Measurements from ENCODE around the gene TOP2A.
A peak's percentile ranks its signal among the peaks of the same experiment; 100 is the strongest.

The TOP2A gene

DNA sequence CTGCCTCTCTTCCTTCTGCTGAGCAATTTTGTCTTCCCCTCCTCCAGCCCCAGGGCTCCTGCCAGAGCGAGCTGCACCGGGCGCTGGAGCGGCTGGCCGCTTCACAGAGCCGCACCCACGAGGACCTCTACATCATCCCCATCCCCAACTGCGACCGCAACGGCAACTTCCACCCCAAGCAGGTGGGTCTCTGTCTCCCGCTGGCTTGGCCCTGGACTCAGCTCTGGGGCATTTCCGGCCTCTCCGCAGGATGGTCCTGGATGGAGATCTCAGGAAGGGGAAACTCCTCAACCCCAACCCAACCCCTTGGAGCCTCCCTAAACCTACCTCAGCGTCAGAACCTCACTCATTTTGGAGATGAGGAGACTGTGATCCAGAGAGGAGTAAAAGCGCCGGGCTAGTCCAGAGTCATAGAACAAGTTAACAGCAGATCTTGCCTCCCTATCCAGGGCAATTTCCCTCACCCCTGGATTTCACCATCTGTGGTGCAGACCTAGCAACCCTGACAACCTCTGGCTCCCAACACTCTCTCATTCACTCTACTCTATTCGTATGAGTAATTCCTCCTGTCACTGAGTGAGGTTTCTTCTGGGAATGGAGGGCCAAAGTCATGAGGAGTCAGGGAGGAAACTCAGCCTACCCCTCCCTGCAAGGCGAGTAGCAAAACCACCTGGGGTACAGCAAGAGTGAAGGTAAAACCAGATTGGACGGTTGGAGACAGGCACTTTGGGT lies 36.4 kb upstream of the TOP2A start:
- no peak for DNase-seq

DNA sequence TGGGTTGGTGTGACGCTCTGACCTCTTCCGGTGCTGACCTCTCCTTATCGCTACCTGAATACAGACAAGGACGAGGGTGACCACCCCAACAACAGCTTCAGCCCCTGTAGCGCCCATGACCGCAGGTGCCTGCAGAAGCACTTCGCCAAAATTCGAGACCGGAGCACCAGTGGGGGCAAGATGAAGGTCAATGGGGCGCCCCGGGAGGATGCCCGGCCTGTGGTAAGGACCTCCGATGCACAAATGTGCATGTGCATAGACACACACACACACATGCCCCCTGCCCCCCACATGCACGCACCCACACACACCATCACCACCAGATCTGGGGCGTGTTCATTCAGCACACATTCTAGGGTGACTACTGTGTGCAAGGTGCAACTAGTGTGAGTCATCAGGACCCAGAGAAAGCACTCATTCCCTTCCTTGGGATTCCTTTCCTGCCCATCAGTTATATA lies 35.3 kb upstream of the TOP2A start:
- no peak for DNase-seq

DNA sequence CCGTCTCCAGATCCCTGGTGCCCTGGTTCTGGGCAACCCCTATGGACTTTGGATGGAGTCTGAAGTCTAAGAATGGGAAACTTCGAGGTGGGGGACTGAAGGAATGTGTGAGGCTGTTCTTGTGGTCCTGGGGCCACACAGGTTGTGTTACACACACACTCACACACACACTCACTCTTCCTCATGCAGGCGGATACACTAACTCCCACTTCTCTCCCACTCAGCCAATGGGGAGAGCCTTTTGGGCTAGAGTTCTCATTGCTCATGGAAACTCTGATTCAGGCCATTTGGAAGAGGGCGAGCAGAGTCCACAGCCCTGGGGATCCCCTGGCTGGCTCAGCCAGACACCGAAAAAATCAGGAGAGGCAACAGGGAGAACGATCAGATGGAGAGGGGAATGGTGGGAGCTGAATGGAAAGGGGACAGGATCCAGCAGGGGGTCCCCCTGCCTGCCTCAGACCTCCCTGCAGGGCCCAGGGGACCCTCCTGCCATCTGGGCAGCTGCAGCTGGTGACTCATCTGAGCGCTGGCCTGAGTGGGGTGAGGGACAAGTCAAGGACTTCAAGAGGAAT lies 34.6 kb upstream of the TOP2A start:
- DNase-seq, result no peak

DNA sequence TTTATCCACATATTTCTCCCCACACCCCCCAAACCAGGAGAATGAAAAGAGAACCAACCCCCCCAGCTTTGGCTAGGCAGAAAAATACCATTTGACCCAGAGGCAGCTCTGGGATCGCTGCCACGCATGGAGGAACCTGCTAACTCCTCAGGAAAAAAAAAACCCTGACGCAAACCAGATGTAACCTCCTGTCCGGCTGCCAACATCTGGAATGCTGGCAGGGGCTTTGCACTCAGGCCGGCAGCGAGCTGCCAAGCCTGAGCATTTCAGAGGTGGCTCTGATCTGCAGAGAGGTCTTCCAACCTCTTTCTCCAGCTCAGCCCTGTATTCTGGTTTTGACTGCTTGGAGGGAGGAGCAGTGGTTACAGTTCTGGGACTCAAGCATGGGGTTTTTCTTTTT lies 33.7 kb upstream of the TOP2A start:
- DNase-seq, result no peak

DNA sequence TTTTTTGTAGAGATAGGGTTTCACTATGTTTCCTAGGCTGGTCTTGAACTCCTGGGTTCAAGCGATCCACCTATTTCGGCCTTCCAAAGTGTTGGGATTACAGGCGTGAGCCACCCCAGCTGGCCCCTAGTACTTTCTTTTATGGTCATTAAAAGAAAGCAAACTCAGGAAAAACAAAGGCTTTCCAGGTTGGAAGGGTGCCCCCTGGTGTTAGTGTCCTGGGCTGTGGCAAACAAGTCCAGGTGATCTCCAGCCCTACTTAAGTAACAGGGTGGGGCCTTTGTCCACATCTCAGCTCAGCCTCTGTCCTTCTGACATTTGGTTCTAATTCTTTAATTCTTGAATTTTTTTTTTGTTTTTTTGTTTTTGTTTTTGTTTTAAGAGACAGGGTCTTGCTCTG lies 32.5 kb upstream of the TOP2A start:
- peak in 1 of 2 experiments; percentile 39 for DNase-seq

DNA sequence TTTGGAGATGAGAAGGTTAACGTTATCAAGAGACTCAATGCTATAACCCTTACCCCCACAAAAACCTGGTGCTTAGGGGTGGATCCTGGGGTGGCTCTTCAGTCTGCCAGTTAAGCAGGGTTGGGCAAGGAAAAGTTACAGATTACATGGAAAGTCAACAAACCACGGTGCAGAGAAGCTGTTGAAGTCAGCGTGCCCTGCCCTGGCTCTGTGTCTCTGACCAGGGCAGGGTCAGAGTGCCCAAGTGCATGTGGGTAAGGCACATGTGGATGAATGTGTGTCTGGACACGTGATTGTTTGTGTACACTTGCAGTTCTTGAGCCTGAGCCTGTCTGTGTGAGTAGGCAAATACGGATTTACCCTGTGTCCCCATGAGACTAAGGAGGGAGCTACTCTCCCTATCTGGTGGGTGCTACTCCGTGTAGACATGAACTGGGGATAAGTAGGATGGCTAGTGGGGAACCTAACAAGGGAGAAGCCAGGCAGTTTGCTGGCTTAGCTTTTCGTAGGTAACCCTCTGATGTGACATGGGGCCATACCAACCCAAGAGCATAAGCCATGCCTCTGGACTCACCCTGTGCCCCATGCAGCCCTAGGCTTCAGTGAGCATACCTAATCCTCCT lies 31.1 kb upstream of the TOP2A start:
- DNase-seq, result no peak

DNA sequence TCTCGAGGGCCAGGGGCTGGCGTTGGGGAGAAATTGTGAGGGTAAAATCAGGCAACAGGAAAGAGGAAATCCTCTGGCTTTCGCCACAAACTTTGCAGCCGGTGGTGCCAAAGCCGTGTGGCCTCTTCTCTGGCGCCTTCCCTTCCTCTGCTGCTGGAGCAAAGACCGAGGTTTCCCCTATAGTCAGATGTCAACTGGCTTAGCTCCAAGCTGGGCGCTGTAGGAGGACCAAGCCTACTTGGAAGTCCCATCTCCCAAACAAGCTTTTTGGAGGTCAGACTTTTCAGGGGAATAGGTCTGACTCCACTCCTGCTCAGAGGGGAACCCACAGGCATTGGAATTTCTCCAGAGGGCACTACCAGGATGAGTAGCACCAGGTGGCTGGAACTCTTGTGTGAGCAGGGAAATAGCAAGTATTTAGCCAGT lies 30.5 kb upstream of the TOP2A start:
- no peak for DNase-seq

DNA sequence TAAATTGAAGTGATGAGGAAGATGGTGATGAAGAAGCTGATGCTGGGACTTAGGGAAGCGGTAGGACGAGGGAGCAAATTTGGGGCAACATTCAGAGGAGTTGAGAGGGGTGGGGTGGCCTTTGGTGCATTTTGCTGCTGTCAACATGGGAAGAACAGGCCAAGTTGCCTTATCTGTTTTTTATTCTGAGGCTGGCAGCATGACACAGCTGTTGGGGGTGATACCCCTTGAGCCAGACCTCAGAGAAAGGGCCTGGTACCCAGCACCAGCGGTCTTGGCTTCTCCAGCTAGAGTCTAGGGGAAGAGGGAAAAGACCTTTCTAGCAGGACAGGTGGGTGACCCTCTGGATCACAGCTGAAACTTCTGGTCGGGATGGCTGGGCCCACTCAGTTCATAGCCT lies 30.1 kb upstream of the TOP2A start:
- DNase-seq, result no peak

DNA sequence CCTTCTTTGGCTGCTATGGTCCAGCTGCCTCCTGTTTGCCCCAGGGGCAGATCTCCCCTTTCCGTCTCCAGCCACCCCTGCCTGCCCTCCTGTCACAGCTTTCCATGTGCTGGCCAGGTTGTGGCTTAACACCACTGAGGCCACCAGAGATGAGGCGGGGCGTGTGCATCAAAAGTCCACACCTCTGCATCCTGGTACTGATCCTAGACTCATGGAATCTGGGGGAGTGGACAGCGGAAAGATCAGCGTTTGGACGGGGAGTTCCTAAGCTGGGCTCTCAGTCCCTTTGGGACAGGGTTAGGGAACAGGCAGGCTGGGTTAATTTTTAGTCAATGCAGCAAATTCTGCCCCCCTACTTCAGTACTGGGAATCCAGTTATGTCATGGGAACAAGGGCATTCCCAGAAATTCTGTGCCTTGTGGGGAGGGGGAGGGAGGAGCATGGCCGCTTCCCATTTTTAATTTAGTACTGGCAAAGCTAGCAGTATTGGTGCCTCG lies 29.5 kb upstream of the TOP2A start:
- DNase-seq, result no peak

DNA sequence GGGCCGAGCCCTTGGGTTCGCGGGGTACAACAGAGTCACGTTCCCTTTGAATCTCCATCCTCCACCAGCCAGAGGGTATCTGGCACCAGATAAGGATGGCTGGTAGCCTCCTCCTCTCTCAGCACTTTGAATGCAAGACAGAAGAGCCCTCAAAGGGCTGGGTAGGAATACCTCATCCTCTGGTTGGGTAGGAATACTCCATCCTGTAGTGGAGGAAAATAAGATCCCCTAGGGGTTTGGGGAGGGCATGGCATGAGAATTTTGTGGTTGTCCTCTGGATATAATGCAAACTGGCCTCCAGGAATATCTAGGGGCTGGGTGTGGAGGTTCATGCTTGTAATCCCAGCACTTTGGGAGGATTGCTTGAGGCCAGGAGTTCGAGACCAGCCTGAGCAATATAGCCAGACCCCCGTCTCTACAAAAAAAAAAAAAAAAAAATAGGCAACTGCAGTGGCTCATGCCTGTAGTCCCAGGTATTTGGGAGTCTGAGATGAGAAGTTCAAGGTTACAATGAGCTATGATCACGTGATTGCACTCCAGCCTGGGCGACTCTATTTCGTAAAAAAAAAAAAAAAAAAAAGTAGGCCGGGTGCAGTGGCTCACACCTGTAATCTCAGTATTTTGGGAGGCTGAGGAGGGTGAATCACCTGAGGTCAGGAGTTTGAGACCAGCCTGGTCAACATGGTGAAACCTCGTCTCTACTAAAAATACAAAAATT lies 28.2 kb upstream of the TOP2A start:
- peak in 1 of 2 experiments; percentile 26 for DNase-seq

DNA sequence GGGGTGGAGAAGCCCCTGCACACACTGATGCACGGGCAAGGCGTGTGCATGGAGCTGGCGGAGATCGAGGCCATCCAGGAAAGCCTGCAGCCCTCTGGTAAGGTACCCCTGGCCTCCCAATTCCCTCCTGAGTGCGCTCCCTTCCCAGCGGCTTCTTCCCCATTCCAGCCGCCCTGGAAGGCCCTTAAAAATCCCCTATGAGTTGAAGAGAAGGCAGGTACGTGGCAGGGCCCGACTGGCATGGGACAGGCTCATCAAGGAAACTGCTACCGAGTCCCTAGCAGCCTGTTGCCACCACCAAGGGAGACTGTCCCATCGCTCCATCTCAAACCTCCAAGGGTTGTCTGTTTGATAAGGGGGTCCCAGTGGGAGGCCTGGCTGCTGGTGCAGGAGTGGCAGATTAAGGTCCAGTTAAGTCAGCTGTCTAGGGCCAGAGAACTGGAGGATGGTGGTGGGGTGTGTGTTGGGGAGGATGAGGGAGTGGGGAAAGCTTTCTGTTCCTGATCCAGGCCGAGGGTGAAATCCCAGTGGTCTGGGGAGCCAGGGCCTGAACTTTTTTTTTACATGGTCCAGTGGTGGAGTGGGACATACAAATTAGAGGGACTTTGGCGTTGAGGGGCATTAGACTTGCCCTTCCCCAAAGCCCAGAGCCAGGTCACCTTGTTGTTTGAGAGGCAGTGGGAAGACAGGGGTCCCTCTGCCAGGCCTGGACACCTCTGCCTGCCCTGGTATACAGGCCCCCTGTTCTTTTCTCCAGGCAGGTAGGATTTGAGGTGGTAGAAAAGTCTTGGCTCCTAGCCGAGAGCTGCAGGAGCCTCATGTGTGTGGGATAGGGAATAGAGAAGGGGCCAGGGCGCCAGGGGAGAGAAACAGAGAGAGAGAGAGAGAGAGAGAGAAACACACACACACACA lies 26.5 kb upstream of the TOP2A start:
- DNase-seq, result no peak

DNA sequence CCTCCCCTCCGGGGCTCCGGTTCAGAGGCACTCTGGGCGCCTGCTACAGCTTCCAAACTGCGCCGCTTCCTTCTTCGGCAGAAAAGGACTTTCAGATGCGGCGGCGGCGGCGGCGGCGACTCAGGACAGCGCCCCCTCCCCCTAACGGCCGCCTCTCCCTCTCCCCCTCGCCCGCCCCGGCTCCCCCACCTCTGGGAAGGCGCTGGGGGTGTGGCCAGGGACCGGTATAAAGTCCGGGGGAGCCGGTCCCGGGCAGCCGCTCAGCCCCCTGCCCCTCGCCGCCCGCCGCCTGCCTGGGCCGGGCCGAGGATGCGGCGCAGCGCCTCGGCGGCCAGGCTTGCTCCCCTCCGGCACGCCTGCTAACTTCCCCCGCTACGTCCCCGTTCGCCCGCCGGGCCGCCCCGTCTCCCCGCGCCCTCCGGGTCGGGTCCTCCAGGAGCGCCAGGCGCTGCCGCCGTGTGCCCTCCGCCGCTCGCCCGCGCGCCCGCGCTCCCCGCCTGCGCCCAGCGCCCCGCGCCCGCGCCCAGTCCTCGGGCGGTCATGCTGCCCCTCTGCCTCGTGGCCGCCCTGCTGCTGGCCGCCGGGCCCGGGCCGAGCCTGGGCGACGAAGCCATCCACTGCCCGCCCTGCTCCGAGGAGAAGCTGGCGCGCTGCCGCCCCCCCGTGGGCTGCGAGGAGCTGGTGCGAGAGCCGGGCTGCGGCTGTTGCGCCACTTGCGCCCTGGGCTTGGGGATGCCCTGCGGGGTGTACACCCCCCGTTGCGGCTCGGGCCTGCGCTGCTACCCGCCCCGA lies 25.7 kb upstream of the TOP2A start, which contains the start of gene IGFBP4:
Gene IGFBP4, plus strand, starts transcription at position 255 of the 792 bp plus-strand sequence. Its CDS starts 286 bp downstream, at position 541.
- DNase-seq, result peak; percentile 40 to 60

DNA sequence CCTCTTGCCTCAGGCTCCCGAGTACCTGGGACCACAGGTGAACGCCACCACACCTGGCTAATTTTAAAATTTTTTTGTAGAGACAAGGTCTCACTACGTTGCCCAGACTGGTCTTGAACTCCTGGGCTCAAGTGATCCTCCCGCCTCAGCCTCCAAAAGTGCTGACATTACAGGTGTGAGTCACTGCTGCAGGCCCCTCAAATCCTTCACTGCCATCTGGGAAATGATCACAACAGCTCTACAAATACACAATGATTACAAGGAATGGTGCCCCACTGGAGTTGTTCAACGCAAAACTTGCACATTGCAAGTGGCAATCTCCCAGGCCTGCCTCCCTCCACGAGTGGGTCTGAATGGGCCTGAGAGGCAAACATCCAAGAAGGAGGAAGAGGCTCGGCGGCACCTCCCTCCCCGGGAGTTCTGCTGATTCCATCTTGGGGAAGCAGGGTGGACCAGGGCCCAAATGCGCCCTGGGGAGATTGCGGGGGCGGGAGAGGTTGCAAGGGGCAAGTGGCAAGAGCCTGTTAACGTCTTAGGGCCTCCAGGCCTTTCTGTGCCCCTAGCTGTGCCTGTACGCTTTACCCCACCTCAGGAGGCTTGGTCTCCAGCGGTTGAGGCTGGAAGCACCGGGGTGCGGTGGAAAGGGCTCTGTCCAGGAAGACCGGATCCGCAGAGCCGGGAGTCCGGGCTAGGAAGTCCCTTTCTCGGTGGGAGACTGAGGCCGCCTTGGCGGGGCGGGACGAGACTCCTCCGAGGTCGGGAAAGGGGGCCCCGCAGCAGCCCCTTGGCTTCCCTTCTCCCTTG lies 24.9 kb upstream of the TOP2A start:
- no peak for DNase-seq

DNA sequence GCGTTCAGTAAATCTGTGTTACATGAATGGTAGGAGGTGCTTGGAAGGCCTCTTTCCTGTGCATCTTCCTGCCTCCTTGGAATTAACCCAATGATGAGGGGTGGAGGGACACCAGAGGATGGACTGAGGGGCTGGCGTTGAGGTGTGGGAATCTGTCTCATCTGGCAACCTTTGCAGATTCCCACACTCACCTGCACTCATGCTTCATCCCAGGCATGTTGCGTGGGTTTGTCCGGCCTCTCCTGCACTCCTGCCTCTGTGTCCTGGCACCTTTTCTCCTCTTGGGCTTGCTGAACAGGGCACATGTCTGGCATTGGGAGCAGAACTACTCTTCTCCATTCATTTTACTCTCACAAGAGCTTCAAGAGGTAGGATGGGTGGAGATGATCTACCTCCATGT lies 22.5 kb upstream of the TOP2A start:
- no peak for DNase-seq

DNA sequence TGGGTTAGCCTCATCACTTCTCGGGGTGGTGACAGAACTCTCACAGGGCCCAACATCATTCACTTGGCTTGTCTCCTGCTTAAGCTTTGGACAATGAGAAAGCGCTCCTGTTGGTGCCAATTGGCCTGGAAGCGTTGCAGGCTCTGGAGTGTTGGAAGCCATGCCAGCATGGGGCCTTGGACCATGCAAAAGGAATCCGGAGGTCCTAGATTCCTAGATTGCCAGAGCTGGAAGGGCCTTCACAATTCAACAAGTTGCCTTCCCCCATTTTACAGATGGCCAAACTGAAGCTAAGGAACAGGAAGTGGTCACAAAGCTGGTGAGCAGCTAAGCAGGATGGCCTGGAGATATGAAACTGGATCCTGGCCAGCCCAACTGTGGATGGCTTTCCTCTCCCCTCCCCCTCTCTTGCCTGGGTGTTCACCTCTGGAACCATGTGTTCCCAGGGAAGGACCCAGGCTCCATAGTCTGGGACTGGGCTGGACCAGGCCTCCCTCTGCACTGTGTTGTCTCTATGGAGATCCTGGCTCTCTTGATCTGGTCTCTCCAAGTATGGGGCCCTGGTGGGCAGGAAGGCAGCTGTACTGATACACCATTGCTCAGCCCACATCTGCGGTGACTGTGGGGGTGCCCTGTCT lies 19.5 kb upstream of the TOP2A start:
- no peak for DNase-seq

DNA sequence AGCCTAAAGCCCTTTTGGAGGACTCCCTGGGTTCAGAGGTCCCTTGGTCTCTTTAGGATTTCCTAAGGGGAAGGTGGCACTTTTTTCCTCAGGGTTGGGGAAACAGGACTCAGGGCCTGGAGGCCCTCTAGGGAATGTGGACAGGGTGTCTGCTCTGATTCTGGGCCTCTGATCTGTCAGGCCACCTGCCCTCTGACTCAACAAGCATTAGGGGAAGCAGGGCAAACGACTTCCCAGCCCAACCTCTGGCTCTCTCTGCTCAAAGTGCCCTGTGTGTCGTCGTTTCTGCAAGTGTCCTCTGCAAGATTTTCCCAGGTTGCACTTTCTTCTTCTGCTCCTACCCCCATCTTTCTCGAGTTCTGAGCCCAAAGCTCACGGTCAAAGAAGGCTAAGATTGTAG lies 18.9 kb upstream of the TOP2A start:
- no peak for DNase-seq

DNA sequence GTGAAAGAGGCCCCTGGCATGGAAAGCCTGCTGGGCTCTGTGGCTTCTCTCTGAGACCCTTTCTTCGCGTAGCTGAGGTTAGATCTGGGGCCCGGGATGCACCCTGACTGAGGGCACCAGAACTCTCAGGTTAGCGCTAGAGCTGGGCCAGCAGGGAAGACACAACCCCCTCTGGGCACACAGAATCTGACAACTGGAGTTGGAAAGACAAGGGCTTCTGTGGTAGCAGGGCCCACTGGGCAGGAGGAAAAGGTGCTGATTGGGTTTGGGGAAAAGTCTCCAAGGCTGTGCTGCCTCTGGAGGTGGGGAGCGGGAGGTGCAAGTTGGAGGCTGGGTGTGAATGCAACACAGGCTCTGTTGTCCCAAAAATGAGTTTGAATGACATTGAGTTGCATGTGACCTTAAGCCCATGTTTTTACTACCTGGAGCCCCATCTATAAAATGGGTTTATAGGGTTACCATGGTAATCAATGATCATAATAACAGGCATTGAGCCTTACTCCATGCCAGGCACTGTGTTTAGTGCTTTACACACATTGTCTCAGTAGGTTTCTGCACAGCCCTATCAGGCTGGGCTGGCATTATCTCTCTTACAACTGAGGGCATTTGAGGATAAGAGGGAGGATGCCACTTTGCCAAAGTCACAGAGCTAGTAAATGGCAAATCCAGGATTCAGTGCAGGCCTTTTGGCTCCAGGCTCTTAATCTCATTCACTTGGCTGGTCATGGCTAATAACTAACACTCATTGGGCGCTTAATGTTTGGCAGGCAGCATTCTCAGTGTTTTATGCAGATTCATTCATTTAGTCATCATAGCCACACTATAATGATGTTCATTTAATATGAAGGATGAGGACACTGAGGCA lies 16.1 kb upstream of the TOP2A start:
- DNase-seq, result no peak

DNA sequence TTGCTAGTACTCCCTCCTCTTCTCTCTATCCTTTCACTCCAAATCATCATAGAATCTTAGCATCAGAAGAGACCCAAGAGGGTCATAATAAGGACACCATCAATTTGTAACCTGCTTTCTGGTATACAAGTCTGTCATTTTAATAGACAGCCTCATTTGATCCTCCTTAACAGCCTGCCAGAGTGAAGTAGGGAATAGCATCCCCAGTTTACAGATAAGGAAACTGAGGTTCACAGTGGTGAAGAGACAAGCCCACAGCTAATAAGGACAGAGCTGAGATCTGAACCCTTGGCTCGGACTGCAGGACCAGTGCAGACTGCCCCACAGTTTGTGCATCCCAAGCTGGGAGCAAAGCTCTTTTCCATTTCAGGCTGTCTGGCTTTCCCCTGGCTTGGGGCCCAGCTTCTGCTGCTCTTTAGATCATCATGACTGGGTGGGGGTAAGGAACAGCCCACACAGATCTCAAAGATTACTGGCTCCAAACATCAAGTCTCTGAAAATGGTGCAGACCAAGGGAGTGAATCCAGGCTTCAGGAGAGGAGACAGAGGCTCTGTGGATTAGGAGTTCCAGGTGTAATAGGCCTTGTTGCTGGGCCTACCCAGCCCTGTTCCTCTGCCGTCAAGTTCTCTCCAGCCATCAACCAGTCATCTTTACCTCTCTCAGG lies 15.3 kb upstream of the TOP2A start:
- DNase-seq, result no peak

Data from SW 1271 (cell line).